HL-60 (cell line): ENCODE results near the gene PPP6R3.

ENCODE experiments used
- CTCF ChIP-seq: IDR thresholded peaks from one replicate; pipeline ENCODE4 v1.5.1; 2011; ENCODE audit warnings: low read length, control low read depth, inconsistent platforms; ENCODE audit not compliant: insufficient read depth
- REST ChIP-seq: IDR thresholded peaks from 2 replicates; pipeline ENCODE4 v1.6.1; 2012; ENCODE audit warnings: low read depth; ENCODE audit not compliant: insufficient replicate concordance

GRCh38 chr11:68414496-68415221 lies 45.9 kb upstream of the PPP6R3 start:
- TF ChIP-seq CTCF (no peak), REST (no peak)
